Nucleus accumbens (tissue), 56 donors: ENCODE measurements around the gene HEG1.
A peak's percentile ranks its signal among the peaks of the same experiment; 100 is the strongest.
"Not testable (repeated sequence)": the region's sequence is repeated elsewhere in the genome, so short reads cannot be mapped to it uniquely, and the experiment has no call there.

Experiments
- DNase-seq, 56 donors: peaks; one replicate each; lab custom pipeline; 2025; lab: John Stamatoyannopoulos, UW

The HEG1 gene, protein sequence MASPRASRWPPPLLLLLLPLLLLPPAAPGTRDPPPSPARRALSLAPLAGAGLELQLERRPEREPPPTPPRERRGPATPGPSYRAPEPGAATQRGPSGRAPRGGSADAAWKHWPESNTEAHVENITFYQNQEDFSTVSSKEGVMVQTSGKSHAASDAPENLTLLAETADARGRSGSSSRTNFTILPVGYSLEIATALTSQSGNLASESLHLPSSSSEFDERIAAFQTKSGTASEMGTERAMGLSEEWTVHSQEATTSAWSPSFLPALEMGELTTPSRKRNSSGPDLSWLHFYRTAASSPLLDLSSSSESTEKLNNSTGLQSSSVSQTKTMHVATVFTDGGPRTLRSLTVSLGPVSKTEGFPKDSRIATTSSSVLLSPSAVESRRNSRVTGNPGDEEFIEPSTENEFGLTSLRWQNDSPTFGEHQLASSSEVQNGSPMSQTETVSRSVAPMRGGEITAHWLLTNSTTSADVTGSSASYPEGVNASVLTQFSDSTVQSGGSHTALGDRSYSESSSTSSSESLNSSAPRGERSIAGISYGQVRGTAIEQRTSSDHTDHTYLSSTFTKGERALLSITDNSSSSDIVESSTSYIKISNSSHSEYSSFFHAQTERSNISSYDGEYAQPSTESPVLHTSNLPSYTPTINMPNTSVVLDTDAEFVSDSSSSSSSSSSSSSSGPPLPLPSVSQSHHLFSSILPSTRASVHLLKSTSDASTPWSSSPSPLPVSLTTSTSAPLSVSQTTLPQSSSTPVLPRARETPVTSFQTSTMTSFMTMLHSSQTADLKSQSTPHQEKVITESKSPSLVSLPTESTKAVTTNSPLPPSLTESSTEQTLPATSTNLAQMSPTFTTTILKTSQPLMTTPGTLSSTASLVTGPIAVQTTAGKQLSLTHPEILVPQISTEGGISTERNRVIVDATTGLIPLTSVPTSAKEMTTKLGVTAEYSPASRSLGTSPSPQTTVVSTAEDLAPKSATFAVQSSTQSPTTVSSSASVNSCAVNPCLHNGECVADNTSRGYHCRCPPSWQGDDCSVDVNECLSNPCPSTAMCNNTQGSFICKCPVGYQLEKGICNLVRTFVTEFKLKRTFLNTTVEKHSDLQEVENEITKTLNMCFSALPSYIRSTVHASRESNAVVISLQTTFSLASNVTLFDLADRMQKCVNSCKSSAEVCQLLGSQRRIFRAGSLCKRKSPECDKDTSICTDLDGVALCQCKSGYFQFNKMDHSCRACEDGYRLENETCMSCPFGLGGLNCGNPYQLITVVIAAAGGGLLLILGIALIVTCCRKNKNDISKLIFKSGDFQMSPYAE (N-terminal part only)

DNA sequence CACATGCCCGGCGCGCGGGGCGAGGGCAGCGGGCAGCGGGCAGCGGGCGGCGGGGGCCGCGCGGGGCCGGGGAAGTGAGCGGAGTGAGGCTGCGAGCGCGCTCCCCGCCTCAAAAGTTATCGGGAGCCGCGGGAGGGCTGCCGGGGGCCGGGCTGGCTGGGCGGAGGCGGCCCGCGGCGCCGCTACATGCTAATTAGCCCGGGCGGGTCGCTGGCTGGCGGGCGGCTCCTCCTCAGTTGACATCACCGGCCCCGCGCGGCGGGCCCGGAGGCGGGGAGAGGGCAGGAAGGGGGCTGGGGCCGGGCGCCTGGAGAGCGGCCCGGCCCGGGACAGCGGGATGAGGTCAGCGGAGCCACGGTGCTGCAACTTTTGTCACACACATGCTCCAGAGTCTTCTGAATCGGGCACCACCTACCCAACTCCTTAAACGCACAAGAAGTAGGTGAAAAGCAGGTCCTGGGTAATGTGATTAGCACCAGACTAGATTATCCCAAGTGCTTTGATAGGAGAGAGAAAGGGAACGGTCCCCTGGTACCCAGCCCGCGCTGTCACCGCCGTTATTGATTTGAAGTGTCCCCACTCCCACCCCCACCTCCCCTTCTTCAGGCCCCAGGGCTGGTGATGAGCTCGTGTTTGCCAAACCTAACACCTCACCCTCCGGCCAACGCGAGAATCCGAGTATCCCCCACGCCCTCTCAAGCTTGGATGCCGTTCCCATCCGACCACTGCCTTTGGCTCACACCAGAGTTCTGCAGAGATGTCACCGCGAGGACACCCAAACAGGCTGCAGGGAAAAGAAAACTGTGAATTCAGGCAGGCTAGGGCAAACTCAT, at the start of gene HEG1:
TSS of gene HEG1 (minus strand) at position 85 of the 833 bp plus-strand sequence. CDS start 107 bp downstream, outside the sequence.
- peak in 53 of 56 donors; percentile 17 to 89 (median 70) for DNase-seq

DNA sequence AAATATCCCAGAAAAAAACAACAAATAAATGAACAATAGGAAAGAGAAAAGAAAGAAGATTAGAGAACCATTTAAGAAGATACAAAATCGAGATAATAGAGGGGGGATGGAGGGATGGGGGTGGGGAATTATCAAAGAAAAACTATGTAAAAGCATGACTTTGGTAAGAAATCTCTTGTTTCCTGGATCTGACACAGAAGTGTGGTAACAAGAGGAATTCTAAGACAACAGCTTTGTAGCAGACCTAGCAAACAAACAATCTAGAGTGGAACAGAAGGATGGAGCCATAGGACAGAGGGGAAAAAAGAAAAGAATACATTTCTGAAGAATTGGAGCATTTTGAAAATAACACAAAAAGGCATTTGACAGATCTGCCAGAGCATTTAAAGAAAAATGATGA, 49.3 kb upstream of the HEG1 start:
- no peak for DNase-seq

DNA sequence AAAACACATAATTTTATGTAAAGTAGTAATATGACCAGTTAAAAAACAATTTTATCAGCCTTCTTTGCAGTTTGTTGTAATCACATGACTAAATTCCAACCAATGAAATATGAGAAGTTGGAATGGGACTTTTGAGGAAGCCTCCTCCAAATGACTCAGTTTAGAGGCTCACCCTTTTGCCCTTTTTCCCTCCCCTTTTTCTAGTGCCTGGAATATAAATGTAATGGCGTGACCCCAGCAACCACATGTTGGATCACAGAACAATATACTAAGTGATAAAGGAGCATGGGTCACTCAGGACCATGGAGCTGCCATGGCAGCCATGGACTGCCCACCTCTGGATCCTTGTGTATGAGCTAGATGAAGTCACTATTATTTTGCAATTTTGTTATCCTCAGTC, 48.8 kb upstream of the HEG1 start:
- no peak for DNase-seq

DNA sequence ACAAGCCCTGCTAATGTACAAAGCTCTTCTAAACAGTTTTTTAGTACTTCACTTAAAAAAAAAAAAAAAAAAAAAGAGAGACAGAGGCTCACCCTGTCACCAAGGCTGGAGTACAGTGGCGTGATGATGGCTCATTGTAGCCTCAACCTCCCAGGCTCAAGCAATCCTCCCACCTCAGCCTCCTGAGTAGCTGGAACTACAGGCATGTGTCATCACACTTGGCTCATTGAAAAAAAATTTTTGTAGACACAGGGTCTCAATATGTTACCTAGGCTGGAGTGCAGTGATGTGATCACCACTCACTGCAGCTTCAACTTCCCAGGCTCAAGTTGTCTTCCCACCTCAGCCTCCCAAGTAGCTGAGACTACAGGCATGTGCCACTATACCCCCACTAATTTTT, 47.6 kb upstream of the HEG1 start:
- DNase-seq, result no peak

DNA sequence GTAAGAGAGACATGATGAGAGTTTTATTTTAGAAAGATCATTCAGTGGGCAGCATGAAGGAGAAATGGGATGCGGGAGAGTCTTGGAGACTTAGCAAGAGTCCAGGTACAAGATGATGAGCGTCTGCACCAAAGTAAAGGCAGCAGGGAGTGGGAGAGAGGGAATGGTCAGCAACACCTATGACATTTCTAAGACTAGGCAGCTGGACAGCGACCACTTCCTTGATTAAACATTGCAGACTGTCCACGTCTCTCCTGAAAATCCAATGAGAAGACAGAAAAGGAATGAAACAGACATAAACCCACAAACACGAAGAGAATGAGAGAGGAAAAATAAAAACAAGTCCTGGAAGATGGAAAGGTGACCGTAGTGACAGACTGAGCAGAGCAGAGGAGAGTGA, 46.7 kb upstream of the HEG1 start:
- no peak for DNase-seq

DNA sequence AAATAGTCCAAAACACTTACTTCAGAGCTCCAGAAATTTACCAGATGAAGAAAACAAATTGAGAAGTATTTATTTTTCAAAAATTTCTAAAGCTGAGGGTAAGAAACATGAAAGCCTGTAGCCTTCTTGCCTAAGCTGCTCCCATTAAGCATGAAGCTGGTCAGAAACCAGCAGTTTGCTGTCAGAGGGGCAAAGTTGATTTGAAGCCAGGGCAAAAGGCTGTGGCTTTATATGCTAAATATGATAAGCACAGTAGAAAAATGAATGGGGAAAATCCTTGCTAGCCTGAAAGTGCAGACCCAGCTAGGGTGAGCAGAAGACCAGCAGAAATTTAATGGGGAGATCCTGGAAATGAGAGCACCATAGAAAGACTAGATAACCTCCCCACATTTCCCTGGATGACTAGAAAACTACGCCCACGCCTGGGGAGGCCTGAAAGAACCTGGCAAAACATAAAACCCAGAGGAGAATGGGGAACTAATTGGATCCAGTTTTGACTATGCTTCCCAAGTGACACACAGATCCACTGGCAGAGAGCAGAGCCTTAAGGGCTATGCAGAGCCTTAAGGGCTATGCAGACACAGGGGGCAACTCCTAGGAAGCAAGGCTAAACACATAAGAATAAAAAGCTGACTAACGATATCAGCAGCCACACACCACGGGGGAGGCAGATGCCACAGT, 43.0 kb upstream of the HEG1 start:
- DNase-seq, result no peak

DNA sequence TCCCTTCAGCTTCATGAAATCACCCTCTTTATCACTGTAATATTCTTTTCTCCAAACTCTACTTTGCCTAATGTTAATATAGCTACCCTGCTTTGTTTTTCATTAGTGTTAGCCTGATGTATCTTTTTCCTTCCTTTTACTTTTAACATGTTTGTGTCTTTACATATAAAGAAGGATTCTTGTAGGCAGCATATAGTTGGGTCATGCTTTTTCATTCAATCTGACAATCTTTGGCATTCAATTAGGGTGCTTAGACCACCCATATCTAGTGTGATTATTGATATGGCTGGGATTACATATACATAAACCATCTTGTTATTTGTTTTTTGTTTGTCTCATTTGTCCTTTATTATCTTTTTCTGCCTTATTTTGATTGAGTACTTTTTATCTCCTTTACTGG, 34.9 kb upstream of the HEG1 start:
- DNase-seq, result no peak

DNA sequence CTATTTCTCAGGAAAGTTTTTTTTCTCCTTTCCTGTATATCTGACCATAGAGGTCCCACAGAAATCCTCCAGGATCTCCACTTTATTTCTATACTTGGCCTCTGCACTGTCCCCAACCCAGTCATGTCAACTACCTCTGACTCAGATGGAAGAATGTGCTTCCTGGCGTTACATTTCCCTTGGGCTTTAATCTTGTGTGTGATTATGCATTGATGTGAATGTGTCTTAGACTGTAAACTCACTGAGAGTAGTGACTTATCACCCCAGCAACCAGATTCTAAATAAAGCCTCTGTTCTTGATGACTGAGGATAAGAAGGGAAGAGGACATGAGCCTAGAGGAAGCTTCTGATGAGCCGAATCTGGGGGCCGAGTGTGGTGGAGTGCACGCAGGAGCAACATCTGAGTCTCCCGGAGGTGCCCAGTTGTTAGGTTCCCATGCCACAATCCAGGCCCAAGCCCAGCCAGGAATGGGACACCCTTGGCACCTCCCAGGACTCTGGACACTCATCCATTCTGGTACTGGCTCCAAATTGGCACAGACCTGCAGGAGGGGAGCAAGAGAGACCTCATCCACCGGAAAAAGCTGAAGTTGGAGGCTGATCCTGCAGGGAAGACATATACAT, 32.1 kb upstream of the HEG1 start:
- no peak for DNase-seq

DNA sequence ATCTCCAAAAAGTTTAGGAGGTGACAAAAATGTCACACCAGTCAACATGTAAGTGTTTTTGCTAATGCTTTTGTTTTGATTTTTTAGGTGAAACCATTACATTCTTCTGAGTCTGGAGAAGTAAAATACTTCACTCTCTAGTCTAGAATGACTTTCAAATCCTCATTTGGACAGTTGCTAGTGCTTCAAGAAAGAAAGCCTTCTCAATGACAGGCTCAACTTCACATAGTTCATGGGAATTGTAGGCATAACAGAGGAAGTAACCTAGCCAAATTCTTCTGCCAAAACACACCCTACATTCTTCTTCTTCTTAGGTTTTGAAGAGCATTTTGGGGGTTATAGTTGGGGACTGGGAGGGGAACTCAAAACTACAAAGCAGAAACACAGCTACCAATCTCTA, 29.4 kb upstream of the HEG1 start:
- DNase-seq, result no peak

DNA sequence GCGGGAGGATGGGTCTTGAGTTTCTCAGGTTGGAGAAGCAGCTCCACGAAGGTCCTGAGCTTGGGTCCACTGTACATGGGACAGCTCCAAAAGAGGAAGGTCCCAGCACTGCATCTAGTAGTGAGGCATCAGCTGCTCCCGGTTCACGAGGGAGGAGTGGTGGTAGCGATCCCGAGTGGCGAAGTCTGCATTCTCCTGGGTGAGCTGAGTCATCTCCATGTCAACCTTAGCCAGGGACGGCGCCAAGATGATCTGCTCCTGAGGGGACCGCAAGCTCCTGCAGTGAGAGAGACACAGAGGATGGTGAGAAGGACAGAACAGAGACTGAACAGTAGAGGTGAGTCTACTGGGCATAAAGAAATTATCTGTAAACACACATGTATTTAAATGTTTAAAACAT, 28.0 kb upstream of the HEG1 start:
- peak in 1 of 56 donors; percentile 5 for DNase-seq

DNA sequence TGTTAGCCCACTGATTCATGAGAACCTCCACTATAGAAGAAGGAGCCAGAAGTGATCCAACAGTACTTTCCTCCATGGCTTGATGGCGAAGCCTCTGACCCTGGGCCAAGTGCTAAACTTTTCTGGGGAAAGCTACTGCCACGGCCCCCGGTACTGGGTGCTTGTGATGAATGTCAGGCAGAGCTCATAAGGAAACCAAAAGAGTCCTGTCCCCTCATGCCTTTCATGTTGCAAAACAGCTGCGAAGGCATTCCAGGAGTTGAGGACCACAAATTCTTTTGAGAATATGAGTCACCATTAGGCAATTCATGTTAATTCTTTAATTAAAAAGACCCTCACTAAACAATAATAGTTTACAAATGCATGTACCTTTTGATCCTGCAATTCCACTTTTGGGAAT, 26.5 kb upstream of the HEG1 start:
- DNase-seq, result not testable (repeated sequence)

DNA sequence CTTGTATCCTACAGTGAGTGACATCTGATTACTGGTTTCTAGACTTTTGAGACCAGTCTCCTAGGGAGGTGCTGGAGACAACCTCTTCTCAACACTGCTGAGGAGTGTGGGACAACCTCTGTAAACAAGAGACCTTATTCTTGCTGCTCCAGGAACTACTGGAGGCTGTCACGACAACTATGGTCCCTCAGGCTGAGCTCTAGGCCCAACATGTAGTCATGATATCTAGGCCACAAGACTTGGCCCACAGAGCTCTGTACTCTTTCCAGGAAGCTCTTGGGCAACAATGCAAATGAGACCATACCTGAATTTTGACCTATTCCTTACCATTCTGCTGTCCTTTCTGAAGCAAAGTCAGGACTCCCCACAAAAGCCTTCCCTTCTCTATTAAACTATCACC, 24.3 kb upstream of the HEG1 start:
- DNase-seq, result no peak

DNA sequence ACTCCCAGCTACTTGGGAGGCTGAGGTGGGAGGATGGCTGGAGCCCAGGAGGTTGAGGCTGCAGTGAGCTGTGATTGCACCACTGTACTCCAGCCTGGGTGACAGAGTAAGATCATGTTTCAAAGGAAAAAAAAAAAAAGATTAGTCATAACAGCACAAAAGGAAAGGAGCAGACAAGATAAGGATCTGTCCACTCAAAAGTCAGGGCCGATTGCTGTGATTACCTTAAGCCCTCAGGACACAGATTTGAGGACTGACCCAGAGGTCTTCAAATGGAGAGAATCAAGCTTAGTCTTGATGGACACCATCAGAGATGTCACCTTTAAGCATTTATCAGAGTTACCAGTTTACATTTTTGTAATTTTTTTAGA, 23.9 kb upstream of the HEG1 start:
- DNase-seq, result no peak

DNA sequence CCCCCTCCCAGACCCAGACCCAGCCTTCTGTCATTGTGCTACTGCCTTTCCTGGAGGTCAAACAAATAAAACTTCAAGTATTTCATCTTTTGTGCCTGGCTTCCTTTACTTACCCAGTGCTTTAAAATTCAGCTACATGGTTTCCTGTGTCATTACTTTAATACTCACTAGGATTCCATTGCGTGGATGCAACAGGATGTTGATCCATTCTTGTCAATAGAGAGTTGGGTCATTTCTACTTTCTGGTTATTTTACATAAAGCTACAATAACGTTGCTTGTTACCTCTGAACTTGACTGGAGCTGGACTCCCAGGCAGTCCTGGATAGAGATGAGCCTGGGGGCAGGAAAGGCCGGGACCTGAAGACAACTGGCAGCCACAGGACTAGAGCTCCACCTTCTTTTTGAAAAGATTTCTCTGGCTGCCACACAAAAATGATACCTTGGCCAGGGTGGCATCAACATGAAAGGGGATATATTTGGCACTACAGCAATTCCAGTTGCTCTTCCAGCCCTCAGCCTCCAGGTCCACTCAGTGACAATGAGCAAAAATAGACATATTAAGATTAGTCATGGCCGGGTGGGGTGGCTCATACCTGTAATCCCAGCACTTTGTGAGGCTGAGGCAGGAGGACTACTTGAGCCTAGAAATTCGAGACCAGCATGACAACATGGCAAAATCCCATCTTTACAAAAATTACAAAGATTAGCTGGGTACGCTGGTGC, 23.3 kb upstream of the HEG1 start:
- no peak for DNase-seq

DNA sequence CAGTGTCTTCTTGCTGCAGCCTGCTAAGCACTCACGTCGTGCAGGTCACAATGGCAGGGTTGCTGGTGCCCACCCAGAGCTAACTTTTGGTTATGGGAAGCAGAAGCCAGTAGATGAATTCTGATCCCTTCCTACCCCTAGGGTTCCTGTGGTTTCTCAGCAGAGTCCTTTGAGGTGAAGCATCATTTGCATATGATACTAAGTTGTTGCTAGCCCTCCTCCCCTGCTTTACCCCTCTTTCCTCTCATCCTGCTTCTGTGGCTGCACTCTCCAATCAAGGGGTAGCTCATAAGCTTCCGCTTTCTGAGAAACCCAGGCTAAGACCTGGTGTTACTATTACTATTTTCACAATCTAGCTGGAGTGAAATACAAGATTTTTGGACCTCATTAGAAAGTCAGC, 22.1 kb upstream of the HEG1 start:
- no peak for DNase-seq

DNA sequence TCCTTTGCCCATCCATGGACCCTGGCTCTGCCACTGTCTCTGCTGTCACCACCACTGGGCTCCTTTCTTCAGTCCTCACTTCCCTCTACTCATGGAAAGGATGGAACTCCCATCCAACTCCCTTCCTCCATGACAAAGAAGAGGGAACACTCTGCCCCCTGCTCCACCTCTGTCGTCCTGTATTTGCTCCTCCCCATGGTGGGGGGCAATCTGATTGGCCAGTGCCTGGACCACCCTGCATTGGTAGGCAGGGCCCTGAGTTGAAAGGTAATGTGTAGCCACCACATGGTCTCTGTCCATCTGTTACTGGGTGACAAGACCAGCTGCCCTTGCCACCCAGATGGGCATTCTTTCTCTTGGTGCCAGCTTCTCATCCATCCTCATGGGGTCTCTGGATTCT, 20.7 kb upstream of the HEG1 start:
- DNase-seq, result no peak

DNA sequence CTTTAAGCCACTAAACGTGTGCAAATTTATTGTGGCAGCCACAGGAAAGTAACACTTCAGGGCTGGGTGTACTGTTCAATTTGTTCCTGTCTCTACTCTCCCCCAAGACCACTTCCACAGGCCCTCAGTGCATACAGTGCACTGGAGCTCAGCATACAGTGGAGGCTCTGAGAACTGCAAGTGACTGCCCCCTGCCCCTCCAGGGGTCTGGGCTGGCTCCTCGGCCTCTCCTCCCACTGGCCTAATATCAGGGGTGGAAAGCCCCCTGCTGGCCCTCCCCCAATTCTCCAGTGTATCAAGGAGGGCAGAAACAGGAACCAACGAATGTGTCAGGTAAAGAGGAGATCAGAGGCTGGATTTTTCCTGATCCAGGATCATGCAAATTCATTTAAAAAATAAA, 19.9 kb upstream of the HEG1 start:
- no peak for DNase-seq

DNA sequence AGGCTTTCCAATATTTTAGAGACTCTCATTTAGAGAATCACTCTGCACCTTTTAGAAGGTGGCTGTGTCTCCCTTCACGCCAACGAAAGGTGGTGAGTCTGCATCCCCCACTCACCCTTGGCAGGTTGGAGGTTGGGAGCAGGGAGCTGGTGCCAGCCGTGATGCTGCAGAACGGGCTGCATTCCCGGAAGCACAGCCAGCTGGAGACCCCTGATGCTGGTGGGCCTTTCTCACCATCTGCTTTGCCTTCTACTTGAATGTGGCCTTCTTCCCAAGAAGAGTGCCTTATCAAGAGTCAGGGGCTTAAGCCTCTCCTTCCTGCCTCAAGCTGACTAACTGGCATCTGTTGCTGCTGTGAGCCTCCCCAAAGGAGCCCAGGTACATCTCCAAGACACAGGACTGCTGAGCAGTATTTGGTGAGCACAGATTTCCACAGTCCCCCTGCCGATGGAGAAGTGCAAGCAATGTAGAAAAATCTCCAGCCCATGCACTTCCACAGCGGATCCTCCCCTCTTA, 17.7 kb upstream of the HEG1 start:
- DNase-seq, result no peak
